GM21717 (cell line): ENCODE measurements around the gene AFF2.

Source experiments
- ATAC-seq: cut with Tn5 transposase; IDR thresholded peaks from one replicate; pipeline ENCODE4 v1.9.1; 2021; ENCODE audit warnings: mild to moderate bottlenecking, moderate library complexity; ENCODE audit not compliant: unreplicated experiment

AFF2 gene

DNA sequence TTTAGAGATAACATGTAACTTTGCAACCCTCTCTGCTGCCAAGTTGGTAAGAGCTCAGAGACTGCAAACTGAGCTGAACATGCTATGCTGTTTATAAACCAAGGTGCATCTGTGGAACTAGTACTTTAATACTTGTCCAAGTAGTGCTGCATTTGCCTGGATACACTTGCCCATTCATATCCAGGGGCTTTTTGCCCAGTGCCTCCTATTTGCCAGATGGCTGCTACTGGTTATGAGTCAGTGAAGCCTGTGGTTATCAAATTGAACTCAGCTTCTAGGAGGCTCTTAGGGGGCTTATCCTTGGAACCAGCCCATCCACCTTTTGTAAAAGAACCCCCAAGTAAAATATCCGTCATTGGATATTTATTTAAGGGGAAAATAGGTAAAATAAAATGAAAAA lies 79.6 kb downstream of the AFF2 start:
- no peak for ATAC-seq

DNA sequence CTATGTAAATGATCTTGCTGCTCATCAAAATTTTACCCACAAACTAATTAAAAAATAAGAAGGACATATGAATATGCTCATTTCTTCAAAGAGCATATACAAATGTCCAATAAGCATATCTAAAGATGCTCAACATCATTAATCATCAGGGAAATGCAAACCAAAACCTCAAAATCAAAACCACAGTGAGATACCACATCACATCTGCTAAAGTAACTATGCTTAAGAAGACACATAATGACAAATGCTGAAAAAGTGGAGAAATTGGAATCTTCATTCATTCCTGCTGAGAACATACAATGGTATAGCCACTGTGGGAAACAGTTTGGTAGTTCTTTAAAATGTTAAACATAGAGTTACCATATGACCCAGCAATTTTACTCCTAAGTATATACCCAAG lies 81.9 kb downstream of the AFF2 start:
- ATAC-seq = no peak

DNA sequence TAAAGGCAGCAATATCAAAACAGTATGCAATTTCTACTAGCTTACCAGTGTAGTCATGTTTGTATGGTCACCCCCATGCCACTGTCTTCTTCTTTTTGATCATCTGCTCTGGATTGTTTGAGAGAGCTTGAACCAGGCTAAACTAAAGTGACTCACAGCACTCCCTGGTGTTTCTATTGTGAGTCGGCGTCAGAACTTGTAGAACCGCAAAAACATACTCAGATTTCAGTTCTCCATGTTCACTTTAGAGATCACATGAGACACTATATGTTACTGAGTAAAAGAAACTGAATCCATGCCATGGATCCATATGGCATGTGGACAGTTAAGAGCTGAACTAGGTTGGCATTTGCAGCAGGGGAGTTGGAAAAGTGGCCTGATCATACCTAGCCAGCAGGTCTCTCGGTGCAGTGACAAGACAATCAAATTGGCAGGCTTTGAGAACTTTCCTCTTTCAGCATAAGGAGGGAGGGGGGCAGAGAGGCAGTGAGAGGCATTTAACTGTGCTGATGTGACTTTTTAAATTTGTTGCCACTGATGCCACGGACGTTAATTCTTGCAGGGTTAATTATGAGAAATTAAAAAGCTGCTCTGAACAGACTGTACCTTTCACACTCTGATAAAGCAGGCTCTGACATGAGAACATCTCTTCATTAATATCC lies 88.4 kb downstream of the AFF2 start:
- ATAC-seq = no peak

DNA sequence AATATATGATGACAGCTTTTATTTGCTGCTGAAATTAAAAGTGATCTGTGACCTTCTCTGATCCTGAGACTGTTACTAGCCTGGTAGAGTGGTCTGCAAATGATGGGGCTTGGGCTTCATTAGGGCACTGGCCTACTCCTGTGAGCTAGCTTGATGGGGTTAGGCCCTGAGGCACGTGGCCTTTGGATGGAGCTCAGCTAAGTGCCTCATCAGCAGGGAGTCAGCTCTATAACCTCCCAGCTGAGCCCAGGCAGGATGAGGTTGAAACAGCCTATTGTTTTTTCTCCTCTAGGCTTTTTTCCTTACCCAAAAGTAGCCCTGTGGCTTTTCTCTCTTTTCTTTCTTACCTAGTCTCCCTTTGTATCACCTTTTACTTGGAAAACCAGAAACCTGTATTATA lies 92.2 kb downstream of the AFF2 start:
- ATAC-seq = no peak

DNA sequence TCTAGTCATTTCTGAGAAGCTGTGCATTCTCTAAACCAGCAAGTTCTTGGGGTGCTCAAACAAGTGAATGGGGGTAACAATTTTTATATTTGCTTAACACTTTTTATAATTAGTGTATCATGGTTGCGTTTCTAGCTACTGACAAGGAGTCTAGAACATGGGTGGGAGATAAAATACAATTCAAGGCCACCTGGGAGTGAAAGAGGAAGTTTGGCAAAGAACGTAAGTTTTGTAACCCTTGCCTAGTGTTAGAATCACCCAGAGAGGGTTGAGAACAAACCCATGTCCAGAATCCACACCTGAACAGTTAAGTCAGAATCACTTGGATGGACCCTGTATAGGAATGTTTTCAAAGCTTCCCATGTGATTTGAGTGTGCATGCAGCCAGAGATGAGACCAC lies 92.7 kb downstream of the AFF2 start:
- ATAC-seq = no peak

DNA sequence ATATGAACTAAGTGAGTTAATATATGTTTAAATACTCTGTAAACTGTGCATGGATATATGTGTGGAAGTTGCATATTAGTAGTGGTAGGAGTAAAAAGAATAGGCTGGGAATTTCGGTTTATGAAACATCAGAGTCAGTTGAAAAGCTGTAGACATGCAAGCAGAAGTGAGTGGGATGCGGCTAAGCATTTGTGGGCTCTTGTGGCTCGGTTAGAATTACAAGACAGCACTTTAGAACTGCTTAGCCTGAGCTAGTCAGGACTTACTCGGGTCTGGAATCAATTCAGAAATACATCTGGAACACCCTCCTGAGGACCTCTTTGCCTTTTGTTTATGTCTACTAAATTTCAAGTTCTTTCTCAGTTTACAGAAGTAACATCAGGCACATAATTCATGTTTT lies 93.6 kb downstream of the AFF2 start:
- no peak for ATAC-seq

DNA sequence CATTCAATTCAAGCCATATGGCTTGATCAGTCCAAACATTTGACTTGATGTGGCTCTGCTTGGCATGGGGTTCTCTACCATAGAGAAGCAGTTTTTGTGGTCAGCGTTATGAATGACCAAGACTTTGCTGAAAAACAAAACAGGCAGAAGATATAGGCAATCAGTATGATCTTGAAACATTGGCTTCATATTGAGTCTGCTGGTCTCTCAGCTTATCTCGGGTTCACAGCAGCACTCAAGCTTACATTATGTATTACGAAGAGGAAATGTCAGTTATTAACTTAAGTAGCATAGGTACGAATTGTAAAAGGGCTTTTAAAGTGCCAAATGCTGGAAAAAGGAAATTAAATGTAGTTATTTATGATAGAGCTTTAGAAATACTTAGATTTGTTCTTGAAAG lies 99.0 kb downstream of the AFF2 start:
- ATAC-seq = no peak

DNA sequence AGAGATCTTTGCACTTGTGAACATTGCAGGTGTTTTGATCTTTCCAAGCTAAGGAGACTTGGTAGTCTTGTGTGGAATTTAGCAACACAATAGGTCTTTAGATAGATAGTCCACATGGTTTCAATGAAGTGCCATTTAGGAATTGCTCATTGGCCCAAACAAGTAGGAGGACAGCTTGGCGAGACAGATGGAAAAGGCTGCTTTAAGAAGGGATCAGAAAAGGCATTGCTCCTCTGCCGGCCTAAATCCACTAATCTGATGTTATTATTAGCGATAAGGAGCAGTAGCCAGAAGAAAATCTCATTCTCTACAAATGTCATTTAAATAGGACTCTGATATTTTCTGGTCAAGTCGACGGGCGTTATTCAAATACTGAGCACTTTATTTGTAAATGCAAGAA lies 99.7 kb downstream of the AFF2 start:
- no peak for ATAC-seq

DNA sequence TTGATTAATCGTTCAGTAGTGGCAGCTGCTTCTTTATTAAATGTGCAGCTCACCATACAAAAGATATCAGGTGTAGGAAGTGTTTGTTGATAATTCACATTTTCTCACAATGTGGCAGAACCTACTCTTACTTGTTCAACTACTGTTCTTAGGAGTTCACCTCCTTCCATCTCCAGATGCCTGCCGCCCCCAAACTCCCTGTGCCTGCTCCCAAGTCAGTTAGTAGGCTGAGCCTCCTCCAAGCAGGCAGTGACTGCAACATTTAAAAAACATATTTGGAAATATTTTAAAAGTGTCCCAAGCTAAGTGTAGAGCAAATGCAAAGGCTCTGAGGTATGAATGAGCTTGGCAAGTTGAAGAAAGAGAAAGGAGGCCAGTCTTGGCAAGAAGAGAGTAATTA lies 100.2 kb downstream of the AFF2 start:
- ATAC-seq = no peak

DNA sequence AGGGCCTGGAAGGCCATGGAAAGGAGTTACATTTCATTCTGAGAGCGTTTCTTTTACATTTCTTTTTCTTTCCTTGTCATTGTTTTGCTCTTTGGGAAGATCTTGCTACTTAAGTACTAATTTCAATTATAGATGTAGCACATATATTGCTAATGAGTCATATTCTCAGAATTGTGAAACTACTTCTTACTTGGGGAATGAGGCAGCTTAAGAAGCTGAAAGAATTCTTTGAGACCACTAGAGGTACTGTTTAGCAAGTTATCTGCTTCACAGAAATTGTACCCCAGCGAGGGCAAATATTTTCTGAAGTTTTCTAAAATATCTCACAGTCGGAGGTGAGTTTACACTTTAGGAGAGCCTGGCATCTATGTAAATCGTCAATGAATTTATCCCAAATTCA lies 100.6 kb downstream of the AFF2 start:
- no peak for ATAC-seq

DNA sequence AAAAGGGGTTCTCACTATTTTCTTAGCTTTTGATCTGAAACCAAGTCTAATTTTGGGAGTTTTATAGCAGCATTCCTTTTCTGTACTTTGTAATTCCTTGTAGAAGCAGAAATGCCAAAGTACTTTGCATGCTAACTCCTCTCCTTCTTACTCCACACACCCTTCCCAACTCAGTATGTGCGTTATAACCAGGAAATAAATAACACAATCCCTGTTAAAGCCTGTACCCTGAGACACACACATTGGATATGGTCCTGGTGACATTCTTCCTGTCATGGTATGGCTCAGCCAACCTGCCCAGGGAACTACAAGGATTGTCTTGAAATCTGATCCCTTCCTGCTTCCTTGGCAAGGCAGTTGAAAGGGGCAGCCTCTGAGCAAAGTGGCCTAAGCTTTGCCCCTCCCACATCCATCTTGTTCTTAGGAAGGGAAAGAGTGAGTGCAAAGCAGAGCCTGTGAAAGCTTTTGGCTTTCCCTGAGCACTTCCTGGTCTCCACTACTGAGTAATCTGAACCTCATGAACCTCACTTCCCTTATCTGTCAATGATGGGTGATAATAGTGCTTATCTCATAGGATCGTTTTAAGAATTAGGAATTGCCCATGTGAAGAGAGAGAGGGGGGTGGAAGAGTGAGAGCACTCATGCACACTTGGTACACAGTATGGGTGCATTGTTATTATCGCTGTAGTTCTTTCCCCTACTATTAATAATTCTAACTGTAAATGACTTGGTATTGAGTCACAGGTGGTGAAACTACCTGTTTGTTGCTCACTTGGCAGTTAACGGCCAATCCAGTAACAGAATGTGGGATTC lies 109.3 kb downstream of the AFF2 start:
- peak; percentile 85 for ATAC-seq

DNA sequence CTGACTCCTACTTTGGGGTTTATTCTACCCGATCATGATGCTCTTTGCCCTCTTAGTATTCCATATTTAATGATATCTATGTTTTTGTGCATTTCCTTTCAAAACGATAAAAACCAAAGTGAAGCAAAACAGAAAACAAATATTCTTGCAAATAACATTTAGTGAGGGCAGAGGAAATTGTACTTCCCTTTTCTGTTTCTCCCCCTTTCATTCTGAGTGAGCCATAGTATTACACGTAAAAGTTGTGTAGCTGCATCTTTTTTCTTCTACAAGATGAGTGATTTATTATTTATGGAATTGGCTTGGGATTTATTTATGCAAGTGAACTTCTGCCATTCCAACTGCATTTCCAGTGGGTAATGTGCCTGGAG lies 109.9 kb downstream of the AFF2 start:
- ATAC-seq = peak; percentile 69

DNA sequence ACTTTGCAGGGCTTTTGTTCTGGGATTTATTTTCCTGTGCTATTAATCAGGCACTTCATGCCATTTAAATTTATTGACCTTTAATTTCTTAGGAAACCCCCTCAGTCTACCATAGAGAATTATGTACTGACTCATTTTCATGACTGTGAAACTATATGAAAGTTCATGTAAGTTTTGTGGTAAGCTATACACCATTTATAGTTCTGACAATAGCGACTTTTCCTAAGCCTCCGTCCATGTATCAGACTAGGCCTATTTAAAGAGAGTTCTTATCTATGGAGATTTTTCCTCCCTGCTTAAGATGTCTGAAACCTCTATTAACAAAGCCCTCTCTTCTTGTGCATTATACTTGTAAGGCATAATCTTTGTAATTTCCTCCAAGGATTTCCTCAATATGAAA lies 111.6 kb downstream of the AFF2 start:
- peak; percentile 27 for ATAC-seq

DNA sequence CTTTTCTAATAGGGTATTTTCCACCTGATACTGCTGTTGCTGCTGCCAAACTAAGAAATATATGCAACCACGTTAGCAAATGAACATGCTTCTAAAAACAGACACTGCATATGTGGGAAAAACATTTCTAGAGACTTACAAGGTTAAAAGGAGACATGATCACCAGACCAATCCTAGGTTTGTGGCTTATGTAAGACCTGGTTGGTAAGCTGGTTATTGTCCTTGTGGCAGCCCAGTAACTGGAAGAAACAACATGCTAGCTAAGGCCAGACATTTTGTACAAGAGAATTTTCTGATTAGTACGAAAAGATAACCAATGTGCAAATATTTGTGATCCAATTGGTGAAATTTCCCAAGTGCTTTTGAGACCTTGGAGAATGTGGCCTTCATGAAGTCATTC lies 112.0 kb downstream of the AFF2 start:
- ATAC-seq = no peak

DNA sequence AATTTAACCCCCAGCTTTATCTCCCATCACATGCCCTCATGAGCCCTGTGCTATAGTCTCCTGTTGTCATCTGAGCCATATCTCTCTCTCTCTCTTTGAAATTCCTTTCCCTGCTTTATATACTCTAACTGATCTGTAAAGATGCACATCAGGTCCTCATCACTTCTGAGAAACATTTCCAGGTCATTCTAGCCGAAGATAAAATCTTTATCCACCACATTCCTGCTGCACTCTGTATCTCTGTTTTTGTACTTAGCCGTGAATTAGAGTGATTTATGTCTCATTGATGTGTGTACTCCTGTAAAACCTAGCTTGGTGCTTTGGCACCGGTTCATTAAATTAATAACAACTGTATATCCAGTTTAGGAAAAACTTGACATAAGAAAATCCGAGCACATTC lies 113.2 kb downstream of the AFF2 start:
- ATAC-seq = no peak

DNA sequence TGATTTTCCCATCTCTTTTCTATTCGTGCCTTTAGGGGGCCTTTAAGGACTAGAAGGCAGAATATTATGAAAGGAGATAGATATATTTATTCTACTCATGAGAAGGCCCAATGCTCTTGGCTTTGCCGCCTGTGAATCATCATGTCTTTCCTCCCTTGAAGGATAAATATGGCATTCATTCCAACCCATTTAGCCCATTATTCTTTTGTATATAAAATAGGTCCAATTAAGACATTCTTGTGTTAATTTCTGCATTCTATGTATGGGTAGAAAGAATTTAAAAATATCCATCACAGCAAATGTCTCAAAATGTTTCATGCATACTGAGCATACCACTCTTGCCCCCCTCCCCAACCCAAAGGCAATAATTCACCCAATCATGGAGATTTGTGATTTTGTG lies 115.1 kb downstream of the AFF2 start:
- no peak for ATAC-seq

DNA sequence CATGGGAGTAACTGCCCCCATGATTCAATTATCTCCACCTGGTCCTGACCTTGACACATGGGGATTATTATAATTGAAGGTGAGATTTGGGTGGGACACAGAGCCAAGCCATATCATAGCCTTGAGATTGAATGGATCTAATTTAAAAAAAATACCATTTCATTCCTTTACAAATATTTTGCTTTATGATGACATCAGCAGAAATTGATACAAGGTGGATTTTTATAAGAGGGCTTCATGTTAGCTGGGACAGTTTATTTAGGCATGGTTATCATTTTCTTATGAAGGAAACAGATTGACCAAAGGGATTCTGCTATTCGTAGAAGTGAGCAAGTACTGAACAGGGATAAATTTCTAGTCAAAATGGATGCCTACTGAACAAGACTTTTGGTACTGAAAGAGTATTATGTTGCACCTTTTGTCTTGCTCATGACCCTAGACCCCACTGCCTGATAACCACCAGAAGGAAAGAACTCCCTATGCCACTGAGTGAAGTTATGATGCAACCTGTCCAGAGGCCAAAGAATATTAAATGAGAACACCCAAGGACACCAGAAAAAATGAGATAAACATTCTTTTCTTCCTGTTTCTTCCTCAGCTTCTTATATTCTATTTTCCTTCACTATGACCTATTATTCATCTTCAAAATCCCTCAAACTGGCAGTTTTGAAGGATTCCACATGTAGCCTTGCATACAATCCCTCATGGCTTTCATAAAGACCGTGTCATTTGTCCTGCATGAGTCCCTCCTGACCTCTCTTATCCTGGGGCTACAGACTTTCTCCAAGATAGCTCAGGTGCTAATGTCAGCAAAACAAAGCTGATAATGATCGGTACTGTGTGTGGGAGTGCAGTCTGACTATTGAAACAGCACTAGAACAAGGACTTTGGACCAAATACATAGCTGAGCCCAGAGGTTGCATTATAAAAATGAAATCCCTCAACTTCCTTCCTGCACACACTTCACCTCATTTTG lies 118.3 kb downstream of the AFF2 start:
- no peak for ATAC-seq

DNA sequence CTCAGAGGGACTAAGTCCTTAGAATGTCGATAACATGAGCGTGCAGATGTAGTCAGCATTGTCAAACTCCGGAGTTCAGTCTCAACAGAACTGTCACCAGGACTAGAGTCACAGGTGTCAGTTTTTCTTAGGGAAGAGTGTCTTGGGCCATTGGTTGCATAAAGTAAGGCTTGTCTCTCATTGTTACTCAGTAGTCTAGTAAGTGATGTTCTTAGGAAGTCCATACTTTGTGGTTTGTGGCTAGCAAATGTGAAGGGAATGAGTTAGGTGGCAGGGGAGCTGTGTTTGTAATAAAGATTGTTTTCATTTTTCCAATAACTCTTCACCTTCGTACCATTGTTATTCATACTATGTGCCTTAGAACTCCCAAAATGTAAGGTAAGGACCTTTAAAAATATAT lies 119.6 kb downstream of the AFF2 start:
- no peak for ATAC-seq

DNA sequence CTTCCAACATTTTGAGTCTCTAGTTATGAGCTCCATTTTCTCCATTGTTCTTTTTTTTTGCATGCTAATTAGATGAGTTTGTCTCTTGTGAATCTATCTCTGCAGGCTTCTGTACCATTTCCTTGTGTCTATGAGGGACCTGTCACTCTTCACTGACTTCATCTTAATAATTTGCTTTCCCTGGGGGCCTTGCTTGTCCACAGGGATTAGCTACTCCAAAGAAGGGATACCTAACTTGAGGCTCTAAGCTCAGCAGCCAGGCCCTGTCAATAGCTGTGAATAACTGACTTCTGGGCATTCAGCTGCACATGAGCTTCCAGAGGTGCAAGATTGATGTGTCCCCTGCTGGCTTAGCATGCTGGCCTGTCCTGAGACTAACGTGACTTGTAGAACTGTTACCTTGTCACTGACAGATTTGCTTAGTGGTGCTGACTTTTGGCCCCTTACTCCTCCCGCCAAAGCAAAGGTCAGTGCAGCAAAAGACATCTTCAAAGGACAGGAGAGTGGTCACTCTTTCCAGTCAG lies 124.6 kb downstream of the AFF2 start:
- no peak for ATAC-seq

DNA sequence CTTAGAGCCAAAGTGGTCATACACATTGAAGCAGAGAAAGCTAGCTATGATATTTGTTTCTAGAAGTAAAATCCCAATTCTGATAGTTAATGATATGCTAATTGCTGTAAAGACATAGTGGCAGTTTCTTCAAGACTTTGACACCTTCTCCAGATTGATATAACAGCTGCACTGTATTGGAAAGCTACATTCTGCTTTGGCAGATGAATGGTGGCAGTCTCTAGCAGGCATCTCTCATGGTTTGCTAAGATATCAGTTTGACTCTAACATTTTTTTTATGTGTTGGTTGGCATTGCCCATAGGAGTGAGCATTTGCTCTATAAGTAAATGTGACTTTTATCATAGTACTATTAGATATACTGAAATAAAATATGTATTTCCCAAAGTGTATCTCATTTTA lies 128.2 kb downstream of the AFF2 start:
- ATAC-seq = no peak

DNA sequence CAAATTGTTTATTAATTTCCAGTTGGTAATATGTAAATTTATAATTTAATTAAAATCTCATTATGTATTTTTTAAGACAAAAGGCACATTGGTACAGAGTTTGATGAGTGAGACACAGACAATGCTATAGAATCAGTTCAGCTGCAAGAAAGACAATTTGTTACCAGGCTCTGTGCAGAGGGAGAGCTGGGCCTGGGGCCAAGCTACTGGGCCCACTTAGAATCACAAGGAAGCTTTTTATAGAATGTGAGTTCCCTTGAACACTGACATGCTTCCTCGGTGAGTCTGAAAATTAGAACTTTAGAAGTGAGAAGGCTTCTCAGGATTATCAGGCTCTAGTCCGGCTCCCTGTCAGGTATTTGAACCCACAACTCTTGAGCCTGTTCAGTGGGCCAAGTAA lies 129.0 kb downstream of the AFF2 start:
- no peak for ATAC-seq
